GM19240 (cell line): ENCODE results near the gene CAMK2B.

Experiments
- DNase-seq: peaks from one replicate; pipeline ENCODE4 v3.0.0; 2011; ENCODE audit warnings: low spot score; ENCODE audit not compliant: insufficient read length

CAMK2B gene

GRCh38 chr7:44309271-44310091 is 15.9 kb downstream of the CAMK2B start:
- no peak for DNase-seq

DNA sequence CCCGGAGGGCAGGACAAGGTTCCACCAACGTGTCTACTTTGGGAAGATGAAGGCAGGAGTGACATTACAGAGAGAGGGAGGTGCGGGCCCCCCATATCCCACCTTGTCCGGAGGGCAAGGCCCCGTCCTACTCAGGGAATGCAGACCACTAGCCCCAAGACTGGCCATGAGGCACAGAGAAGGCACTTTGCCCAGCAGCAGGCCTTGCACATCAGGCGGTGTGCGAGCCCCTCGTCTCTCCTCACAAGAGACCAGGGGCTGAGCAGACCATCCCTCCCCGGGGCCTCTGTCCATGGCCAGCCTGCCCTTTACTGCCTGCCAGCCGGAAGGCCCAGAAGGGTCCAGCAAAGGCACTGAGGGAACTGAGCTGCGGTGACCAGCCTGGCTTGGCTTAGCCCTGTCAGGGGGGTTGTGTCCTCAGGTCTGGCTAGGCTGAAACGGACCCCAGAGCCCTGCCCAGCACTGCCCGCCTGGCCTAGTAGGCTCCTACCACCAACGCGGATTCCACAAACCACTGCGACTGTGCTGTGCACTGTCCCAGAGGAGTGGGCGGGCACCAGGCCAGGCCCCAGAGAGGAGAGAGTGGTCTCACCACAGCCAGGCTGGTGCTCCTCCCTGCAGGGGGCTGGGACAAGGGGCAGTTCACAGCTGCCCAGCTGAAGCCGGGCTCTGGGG is 16.7 kb downstream of the CAMK2B start:
- DNase-seq: no peak

DNA sequence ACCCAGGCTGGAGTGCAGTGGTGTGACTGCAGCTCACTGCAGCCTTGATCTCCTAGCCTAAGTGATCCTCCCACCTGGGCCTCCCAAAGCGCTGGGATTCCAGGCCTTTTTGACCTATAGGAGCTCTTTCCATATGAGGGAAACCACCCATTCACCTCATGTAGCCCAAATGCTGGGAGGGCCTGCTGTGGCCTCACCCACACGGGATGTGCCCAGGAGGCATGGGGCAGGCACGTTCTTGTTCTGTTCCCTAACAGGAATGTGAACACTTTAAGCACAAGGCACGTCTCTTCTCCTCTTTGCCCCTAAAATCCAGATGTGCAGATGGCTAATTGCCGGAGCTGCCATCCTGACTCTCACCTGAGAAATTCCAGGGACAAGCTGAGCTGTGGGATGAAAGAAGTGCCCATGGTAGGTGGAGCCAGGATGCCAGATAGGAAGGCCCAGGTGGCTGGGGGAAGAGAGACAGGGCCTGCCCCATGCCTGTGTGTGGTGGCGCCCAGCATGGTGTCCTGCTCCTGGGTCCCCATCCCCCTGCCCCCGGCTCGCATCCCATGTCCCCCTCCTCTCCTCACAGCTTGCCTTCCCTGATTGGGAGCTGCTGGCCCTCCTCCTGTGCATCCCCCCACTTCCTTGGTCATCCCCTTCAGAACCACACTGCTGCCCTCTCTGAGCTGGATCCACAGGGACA is 17.3 kb downstream of the CAMK2B start:
- no peak for DNase-seq

- no peak for DNase-seq
Measured at GRCh38 chr7:44307301-44307900, 18.0 kb downstream of the CAMK2B start.

DNA sequence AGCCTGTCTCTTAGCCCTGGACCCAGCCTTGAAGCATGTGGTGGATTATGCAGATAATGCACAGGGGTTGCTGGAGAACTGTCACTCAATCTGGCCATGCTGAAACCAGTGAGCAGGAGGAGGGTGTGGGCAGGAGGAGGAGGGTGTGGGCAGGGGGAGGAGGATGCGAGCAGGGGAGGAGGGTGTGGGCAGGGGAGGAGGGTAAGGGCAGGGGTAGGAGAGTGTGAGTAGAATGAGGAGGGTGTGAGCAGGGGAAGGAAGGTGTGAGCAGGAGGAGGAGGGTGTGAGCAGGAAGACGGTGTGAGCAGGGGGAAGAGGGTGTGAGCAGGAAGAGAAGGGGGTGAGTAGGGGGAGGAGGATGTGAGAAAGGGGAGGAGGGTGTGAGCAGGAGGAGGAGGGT is 18.8 kb downstream of the CAMK2B start:
- DNase-seq: no peak

- no peak for DNase-seq
Measured at GRCh38 chr7:44305564-44306507, 19.6 kb downstream of the CAMK2B start.

DNA sequence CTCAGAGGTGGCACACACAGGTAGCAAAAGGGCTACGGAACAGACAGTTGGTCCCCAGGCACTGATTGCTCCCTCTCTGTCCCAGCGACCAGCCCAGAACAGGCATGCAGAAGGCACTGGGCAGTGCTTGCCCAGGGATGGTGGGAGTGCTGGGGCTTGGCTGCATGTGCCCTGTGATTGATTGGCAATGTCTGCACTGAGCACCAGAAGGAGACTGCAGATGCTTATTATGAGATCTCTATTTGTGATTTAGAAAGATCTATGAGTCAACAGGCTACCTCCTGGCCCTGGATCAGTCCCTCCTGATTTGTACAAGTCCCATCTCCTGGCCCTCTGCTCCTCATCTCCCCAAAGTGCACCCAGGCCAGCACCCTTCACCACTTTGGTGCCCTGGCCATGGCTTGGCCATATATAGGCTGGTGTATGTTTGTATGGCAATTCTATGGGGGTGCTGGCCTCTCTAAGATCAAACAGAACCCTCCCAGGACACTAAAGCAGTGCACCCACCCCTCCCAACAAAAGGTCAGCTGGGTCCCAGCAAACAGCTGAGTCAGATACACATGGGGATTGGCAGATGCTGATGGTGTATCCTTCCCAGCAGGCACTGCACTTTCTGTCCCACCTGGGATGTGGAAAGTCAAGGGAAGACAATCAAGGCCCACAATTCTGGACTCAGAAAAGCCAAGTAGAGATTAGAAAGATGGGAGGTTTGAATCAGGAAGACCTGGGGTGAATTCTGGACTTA is 30.9 kb downstream of the CAMK2B start:
- no peak for DNase-seq

DNA sequence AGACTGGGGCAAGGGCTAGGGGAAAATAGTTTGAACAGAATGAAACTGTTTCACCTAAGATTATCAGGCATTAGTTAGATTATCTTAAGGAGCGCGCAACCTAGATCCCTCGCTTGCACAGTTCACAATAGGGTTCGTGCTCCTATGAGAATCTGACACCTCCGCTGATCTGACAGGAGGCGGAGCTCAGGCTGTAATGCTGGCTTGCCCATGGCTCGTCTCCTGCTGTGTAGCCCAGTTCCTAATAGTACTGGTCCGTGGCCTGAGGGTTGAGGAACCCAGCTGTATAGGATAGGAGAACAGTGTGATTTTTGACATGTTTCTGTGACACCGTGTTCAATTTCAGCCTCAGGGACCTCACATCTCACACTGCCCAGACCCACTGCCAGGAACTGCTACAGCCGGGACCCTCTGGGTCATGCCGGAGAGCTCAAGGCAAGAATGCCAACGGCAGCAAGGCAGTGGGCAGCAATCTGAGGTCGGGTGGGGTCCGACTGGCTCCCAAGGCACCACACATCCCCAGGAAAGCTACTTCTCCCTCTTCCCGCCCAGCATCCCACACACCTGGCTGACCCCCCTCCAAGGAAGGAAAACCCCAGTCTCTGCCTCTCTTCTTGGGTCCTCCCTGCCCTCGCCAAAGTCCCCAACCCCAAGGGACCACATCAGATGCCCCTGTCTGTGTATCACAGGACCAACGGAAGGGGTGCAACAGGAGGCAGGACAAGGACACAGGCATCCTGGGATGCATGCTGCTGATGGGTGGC is 31.7 kb downstream of the CAMK2B start:
- DNase-seq: no peak

- DNase-seq: no peak
Measured at GRCh38 chr7:44292876-44293560, 32.4 kb downstream of the CAMK2B start.

GRCh38 chr7:44292420-44292817 is 33.0 kb downstream of the CAMK2B start:
- DNase-seq: no peak

DNA sequence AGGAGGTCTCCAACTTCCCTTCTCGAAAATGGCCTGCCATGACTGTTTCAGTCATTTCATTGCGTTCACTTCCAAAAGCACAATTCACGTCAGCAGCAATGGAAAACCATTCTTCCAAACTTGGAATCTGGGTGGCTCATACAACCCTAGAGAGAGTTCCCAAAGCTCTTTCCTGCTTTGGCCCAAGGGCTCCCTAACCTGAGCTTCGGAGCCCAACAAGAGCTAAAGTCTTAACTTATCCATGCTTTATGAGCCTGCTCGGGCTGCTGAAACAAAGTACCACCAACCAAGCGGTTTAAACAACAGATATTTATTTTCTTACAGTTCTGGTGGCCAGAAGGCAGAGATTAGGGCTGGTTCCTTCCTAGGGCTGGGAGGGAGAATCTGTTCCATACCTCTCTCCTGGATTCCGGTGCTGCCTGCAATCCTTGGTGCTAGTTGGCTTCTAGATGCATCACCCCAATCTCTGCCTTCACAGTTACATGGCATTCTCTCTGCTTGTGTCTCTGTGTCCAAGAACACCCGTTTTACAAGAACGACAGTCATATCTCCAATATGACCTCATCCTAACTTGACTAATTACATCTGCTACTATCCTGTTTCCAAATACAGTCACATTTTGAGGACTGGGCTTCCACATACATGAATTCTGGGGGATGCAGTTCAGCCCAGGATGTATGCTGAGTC is 33.5 kb downstream of the CAMK2B start:
- no peak for DNase-seq

DNA sequence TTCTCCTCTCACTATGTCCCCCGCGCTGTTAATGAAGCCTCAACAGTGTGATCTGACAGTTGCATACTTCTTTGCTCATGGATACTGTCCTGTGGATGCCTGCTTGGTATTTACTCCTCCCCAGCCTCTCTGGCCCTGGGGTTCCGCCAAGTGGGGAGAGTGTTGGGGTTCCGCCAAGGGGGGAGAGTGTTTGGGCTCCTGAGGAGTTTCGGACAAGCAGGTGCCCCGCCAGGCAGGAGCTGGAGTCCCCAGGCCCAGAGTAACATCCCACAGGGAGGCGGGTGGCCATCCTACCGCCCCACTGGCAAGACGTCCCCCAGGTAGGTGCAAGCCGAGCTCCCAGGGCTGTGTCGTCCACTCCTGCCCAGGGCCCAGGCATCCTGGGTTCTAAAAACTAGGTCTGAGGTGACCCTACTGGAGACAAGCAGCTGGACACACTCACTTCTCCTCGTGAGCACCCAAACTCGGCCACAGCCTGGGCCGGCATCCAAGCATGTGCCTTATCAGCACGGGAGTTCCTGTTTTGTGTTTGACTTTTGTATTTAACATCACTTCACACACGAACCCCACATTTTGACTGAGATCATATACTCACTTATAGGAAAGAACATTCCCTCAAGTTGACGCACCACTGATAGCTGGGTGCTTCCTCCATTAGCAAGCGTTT is 34.2 kb downstream of the CAMK2B start:
- DNase-seq: no peak

- no peak for DNase-seq
Measured at GRCh38 chr7:44290252-44290620, 35.2 kb downstream of the CAMK2B start.

DNA sequence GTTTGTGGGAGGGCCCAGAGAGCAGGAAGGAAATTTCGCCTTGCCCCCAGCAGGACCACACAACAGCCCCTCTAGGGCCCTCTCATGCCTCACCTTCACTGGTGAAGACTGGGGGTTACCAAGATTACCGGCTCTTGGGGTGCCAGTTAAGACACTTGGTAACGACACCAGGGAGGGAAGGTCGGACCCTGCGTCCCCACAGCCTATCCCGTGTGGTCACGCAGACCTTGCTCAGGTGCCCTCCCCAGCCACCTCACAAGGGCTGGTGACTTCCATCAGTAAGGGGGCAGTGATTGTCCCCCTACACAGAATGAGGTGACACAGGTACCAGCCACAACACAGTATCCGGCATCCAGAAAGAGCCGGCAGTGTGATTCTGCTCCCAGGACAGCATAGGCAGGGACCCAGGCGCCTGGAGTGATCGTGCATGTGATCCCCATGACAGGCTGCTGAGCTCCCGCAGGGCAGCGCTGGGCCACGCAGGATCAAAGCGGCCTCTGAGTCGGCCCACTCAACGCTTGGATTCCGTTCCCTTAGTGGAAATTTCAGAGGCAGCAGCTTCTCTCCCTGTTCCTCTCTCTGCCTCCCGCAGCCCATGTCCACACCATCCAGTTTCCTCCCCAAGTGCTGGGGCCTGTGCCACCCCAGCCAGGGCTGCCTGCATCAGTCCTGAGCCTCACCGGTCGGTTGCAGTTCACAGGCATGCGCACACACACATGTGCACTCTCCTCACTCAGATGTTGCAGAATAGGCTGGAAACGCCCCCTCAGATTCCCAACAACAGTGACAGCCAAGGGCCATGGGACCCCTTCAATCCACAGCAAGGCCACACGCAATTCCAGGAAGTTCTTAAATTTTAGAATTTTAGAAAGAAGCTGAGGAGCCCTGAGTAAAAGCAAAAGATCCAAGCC is 35.8 kb downstream of the CAMK2B start:
- no peak for DNase-seq

GRCh38 chr7:44288811-44289340 is 36.5 kb downstream of the CAMK2B start:
- no peak for DNase-seq

GRCh38 chr7:44288381-44288685 is 37.1 kb downstream of the CAMK2B start:
- no peak for DNase-seq
